Measurements from ENCODE around the gene PATJ. TPM values are rescaled to one million over a fixed set of nuclear protein-coding genes. Genes with fewer than 3 reads are reported as not detected.

Gene PATJ
- total RNA-seq, 1 donor from 2014 or later: 126 TPM

DNA sequence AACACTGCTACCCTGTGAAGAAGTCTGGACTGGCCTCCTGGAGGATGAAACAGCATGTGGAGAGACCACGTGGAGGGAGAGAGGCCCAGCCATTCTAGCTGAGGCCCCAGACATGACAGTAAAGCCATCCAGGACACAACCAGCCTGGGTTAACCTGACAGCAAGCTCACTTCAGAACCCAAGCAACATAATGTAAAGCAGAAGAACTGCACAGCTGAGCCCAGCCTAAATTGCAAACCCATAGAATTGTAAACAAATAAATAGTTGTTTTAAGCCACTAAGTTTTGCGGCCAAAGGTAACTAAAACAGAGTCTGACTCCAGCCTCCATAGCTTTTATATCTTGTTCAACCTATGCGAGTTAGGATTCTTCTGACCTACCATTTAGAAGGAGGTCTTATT lies 355.2 kb downstream of the PATJ start:
- DNase-seq (ENCODE audit: low spot score, unreplicated experiment): no peak

DNA sequence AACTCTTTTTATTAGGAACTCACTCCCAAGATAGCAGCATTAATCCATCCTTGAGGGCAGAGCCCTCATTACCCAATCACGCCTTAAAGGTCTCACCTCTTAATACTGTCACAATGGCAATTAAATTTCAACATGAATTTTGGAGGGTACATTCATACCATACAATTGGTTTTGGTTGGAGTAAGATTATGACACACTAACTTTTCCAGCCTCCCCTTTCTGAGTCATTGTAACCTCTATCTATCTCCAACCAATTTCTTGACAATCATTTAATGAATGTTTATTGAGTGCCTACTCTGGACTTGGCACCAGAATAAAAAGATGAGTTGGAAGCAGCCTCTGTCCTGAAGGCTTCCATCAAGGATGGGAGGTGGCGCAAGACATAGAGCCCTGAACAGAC lies 358.2 kb downstream of the PATJ start:
- H3K27ac Mint-ChIP-seq: no peak overlapping the region

More for the DNA sequence above, 355.2 kb downstream of the PATJ start:
- peaks cover 1% of the 10 kb centered on the region for H3K4me1 Mint-ChIP-seq (ENCODE audit: low read depth)
- H3K27ac Mint-ChIP-seq: no peak overlapping the region
- peaks cover 12% of the 10 kb centered on the region for H3K9me3 Mint-ChIP-seq (ENCODE audit: low read depth)
- no peak overlapping the region for H3K4me3 Mint-ChIP-seq (ENCODE audit: low read depth)
- H3K36me3 Mint-ChIP-seq (ENCODE audit: insufficient read depth): peaks cover 32% of the 10 kb centered on the region
- TF ChIP-seq, protein P1, sequence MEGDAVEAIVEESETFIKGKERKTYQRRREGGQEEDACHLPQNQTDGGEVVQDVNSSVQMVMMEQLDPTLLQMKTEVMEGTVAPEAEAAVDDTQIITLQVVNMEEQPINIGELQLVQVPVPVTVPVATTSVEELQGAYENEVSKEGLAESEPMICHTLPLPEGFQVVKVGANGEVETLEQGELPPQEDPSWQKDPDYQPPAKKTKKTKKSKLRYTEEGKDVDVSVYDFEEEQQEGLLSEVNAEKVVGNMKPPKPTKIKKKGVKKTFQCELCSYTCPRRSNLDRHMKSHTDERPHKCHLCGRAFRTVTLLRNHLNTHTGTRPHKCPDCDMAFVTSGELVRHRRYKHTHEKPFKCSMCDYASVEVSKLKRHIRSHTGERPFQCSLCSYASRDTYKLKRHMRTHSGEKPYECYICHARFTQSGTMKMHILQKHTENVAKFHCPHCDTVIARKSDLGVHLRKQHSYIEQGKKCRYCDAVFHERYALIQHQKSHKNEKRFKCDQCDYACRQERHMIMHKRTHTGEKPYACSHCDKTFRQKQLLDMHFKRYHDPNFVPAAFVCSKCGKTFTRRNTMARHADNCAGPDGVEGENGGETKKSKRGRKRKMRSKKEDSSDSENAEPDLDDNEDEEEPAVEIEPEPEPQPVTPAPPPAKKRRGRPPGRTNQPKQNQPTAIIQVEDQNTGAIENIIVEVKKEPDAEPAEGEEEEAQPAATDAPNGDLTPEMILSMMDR (IDR thresholded peaks at IDR 0.05; ENCODE audit: unreplicated experiment): no peak
- H3K27me3 Mint-ChIP-seq: no peaks in the 10 kb centered on the region

DNA sequence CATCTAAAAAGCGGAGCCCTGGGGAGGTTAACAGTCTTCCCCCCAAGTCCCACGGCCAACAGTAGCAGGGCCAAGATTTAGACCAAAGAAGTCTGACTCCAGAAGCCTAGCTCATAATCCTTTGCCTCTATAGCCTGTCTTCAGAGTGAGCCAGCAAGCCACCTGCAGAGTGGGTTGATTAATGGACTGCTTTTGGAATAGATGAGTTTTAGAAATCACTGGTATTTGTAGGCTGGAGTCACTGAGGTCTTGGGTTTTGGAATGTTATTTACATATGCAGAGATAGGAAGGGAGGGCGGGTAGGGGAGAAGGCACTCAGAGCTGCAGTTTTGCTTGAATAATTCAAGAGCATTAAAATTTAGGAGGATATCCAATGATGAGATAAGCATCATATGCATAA lies 361.6 kb downstream of the PATJ start:
- no peak overlapping the region for H3K27ac Mint-ChIP-seq
- peaks cover 24% of the 10 kb centered on the region for H3K36me3 Mint-ChIP-seq (ENCODE audit: insufficient read depth)
- H3K4me1 Mint-ChIP-seq (ENCODE audit: low read depth): peaks cover 14% of the 10 kb centered on the region
- no peak for DNase-seq (ENCODE audit: low spot score, unreplicated experiment)
- no peaks in the 10 kb centered on the region for H3K27me3 Mint-ChIP-seq
- H3K4me3 Mint-ChIP-seq (ENCODE audit: low read depth): no peak overlapping the region
- TF ChIP-seq, protein P1 (IDR thresholded peaks at IDR 0.05; ENCODE audit: unreplicated experiment): no peak
- peaks cover 12% of the 10 kb centered on the region for H3K9me3 Mint-ChIP-seq (ENCODE audit: low read depth)

More for the DNA sequence above, 358.2 kb downstream of the PATJ start:
- Mint-ChIP-seq H3K9me3 (ENCODE audit: low read depth) (peaks cover 12% of the 10 kb centered on the region), H3K4me3 (ENCODE audit: low read depth) (no peak overlapping the region), H3K36me3 (ENCODE audit: insufficient read depth) (peaks cover 38% of the 10 kb centered on the region), H3K4me1 (ENCODE audit: low read depth) (peaks cover 12% of the 10 kb centered on the region), H3K27me3 (no peaks in the 10 kb centered on the region)
- DNase-seq (ENCODE audit: low spot score, unreplicated experiment): no peak
- TF ChIP-seq, protein P1 (IDR thresholded peaks at IDR 0.05; ENCODE audit: unreplicated experiment): no peak

GRCh38 chr1:62107923-62108322 lies 365.6 kb downstream of the PATJ start:
- TF ChIP-seq, protein P1 (IDR thresholded peaks at IDR 0.05; ENCODE audit: unreplicated experiment): no peak

GRCh38 chr1:62109124-62109523 lies 366.8 kb downstream of the PATJ start:
- Mint-ChIP-seq H3K4me3 (ENCODE audit: low read depth) (no peak overlapping the region), H3K9me3 (ENCODE audit: low read depth) (no peaks in the 10 kb centered on the region), H3K4me1 (ENCODE audit: low read depth) (peaks cover 7% of the 10 kb centered on the region), H3K27ac (no peak overlapping the region), H3K36me3 (ENCODE audit: insufficient read depth) (peaks cover 11% of the 10 kb centered on the region), H3K27me3 (no peaks in the 10 kb centered on the region)
- DNase-seq (ENCODE audit: low spot score, unreplicated experiment): no peak
- TF ChIP-seq, protein P1 (IDR thresholded peaks at IDR 0.05; ENCODE audit: unreplicated experiment): no peak

More at GRCh38 chr1:62107923-62108322, 365.6 kb downstream of the PATJ start:
- Mint-ChIP-seq H3K27me3 (no peaks in the 10 kb centered on the region), H3K9me3 (ENCODE audit: low read depth) (no peaks in the 10 kb centered on the region), H3K4me3 (ENCODE audit: low read depth) (no peak overlapping the region), H3K27ac (no peak overlapping the region), H3K4me1 (ENCODE audit: low read depth) (peaks cover 12% of the 10 kb centered on the region), H3K36me3 (ENCODE audit: insufficient read depth) (peaks cover 9% of the 10 kb centered on the region)
- DNase-seq (ENCODE audit: low spot score, unreplicated experiment): no peak
